NOMO-1 treated with DMSO at 0.1 percent for 48 hours (cell line): ENCODE measurements around the gene PRSS21.

Experiments
- DNase-seq: peaks from one replicate; lab custom pipeline; 2025; ENCODE audit not compliant: unreplicated experiment; lab: John Stamatoyannopoulos, UW

Gene PRSS21

GRCh38 chr16:2841606-2842339 lies 24.7 kb downstream of the PRSS21 start:
- no peak for DNase-seq

- DNase-seq: peak; percentile 50
Measured at GRCh38 chr16:2842340-2843000, 25.4 kb downstream of the PRSS21 start.

GRCh38 chr16:2843526-2843925 lies 26.5 kb downstream of the PRSS21 start:
- DNase-seq: no peak

- no peak for DNase-seq
Measured at GRCh38 chr16:2845116-2845515, 28.1 kb downstream of the PRSS21 start.

GRCh38 chr16:2846511-2847310 lies 29.7 kb downstream of the PRSS21 start:
- no peak for DNase-seq

- peak; percentile 16 for DNase-seq
Measured at GRCh38 chr16:2848933-2849725, 32.1 kb downstream of the PRSS21 start.

GRCh38 chr16:2852003-2852730 lies 35.1 kb downstream of the PRSS21 start:
- DNase-seq: no peak

- no peak for DNase-seq
Measured at GRCh38 chr16:2852731-2853507, 35.9 kb downstream of the PRSS21 start.

GRCh38 chr16:2853531-2854073 lies 36.6 kb downstream of the PRSS21 start:
- no peak for DNase-seq

- DNase-seq: no peak
Measured at GRCh38 chr16:2854700-2855309, 37.8 kb downstream of the PRSS21 start.

GRCh38 chr16:2855536-2855935 lies 38.5 kb downstream of the PRSS21 start:
- DNase-seq: no peak

- no peak for DNase-seq
Measured at GRCh38 chr16:2856061-2856670, 39.1 kb downstream of the PRSS21 start.

- no peak for DNase-seq
Measured at GRCh38 chr16:2856686-2857450, 39.8 kb downstream of the PRSS21 start.

- no peak for DNase-seq
Measured at GRCh38 chr16:2857451-2858244, 40.6 kb downstream of the PRSS21 start, which contains the start of gene PRSS22. Gene PRSS22, minus strand, starts transcription at chr16:2858170. Its CDS starts 66 bp downstream, at chr16:2858104.

GRCh38 chr16:2858245-2859025 lies 41.4 kb downstream of the PRSS21 start:
- DNase-seq: no peak

- no peak for DNase-seq
Measured at GRCh38 chr16:2859686-2860265, 42.7 kb downstream of the PRSS21 start.
